Activated CD8-positive, alpha-beta memory T cell treated with anti-CD3 and anti-CD28 coated beads, Interleukin-2, amount 50 U/mL, for 4 hours (primary cell): ENCODE data around the gene ADGRV1.

Source experiments
- DNase-seq: peaks from one replicate; pipeline ENCODE4 v3.0.0-alpha.2; 2020

The ADGRV1 gene, protein sequence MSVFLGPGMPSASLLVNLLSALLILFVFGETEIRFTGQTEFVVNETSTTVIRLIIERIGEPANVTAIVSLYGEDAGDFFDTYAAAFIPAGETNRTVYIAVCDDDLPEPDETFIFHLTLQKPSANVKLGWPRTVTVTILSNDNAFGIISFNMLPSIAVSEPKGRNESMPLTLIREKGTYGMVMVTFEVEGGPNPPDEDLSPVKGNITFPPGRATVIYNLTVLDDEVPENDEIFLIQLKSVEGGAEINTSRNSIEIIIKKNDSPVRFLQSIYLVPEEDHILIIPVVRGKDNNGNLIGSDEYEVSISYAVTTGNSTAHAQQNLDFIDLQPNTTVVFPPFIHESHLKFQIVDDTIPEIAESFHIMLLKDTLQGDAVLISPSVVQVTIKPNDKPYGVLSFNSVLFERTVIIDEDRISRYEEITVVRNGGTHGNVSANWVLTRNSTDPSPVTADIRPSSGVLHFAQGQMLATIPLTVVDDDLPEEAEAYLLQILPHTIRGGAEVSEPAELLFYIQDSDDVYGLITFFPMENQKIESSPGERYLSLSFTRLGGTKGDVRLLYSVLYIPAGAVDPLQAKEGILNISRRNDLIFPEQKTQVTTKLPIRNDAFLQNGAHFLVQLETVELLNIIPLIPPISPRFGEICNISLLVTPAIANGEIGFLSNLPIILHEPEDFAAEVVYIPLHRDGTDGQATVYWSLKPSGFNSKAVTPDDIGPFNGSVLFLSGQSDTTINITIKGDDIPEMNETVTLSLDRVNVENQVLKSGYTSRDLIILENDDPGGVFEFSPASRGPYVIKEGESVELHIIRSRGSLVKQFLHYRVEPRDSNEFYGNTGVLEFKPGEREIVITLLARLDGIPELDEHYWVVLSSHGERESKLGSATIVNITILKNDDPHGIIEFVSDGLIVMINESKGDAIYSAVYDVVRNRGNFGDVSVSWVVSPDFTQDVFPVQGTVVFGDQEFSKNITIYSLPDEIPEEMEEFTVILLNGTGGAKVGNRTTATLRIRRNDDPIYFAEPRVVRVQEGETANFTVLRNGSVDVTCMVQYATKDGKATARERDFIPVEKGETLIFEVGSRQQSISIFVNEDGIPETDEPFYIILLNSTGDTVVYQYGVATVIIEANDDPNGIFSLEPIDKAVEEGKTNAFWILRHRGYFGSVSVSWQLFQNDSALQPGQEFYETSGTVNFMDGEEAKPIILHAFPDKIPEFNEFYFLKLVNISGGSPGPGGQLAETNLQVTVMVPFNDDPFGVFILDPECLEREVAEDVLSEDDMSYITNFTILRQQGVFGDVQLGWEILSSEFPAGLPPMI (N-terminal part only)

DNA sequence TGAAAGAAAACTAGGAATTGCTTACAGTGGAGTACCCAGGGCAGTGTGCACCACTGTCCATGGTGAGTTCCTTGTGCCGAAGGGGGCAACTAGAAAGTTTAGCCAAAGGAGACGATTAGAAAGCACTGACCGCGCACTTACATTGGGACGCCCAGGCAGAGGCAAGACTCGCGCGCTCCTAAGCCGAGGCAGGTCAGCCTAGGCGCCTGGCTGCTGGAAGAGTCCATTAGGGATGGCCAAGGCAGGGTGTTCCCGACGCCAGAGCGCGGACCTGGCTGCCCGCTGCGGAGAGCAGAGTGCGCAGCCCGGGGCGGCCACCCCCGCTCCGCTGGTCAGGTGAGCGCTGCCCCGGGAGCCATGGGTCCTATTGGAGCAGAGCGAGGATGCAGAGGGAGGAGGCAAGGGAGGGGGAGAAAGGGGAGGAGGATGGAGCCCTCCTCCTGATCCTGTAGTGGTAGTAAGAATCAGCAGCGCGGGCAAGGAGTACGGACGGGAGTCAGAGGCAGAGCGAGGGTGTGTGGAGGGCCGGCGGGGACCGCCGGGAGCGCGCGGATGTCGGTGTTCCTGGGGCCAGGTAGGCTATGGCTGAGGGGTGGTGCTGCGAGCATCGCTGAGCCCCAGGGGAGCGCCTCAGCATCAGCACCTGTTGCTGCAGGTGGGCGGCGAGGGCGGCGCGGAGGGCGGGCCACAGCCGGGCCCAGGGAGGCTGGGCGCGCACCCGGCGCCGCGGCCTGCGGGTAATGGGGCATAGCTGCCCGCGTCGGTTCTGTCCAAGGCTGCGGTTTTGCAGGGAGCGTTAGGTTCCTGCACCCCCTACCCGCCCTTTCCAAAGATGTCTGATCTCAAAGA lies at the start of gene ADGRV1:
Gene ADGRV1, plus strand, starts transcription at position 454 of the 849 bp plus-strand sequence. Its CDS starts 99 bp downstream, at position 553.
- no peak for DNase-seq

DNA sequence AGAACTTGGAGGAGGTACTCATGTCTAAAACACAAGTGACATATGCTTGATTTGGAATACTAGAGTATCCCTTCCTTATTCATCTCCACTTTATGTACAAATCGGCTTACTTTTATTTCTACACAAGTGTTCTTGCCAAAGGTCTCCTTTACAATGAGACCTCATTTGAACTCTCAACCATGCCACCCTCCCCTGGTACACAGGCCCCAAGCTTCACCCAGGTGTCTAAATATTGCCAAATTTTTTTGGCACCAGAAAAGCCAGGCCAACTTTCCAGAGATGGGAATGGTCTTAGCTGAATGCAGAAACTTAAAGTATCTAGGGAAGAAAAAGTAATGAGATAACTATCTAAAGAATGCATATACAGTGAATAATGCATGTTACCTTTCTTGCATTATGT lies 48.2 kb upstream of the ADGRV1 start:
- no peak for DNase-seq

DNA sequence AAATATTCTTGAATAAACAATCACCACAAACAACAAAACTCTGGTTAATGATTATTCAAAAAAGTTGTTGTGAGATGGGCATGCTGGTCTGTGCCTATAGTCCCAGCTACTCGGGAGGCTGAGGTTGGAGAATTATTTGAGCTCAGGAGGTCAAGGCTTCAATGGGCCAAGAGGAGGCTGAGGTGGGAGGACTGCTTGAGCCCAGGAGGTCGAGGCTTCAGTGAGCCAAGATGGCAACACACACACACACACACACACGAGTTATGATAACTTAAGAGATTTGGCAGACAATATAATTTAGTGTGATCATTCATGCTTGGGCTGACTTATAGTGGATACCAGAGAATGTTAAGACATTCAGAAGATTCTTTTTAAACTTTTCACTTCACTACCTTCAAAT lies 44.1 kb upstream of the ADGRV1 start:
- DNase-seq = no peak

DNA sequence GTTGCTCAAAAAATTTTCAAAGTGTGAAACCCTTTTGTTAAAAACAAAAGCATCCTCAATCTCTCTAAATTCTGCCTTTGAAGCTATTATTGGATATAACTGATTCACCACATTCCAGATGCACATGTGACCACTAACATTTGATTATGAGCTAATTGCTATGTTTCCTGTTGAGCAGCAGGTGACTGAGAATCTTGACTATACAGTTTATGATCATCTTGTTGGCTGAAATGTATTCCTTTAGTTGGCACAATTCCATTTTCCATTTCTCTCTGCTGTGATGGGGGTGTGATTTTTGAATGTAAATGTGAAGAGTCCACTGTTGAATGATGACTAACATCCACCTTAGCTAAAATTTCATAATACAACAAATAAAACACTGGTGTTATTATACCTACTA lies 39.9 kb upstream of the ADGRV1 start:
- DNase-seq = no peak

DNA sequence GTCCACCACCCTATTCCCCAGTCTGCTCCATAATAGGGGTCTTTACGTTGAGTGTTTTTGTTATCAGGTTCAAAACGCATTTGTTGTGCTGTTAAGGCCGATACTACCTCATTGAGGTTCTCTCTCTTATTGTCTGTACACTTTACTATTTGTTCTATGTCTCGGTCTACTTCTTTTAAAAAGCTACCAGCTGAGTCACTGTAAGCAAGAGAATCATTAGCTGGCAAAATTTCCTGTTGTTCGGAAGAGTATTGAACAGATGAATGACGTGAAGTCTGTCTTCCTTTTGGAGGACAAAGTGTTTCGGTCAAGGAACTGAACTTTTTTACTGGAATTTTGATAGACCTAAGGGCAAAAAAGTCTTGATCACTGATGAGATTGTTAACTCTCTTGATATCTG lies 39.5 kb upstream of the ADGRV1 start:
- DNase-seq = no peak

DNA sequence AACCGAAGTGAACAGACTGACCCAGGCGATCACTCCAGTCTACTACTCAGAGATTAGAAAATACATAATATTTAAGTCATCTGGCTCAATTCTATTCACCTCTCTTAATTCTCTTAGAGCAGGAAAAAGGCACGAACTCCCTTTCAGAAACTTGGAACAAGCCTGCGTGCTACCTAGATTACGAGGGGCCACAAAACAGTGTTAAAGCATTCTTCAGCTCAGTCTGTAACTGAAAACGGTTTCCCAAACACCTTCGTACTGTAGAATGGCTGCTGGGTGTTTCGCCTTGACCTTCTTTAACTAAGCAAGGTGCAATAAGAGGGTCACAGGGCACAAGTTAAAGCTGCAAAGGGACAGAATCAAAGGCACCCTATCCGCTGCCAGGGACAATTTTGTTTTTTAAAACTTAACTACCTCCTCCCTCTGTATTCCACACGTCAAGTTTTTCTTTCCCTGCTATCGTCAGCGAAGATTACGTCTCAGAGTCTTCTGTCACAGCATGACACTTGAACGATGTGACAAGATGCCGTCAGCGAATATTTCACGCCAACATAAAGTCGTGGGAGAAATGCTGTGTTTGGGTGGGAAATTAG lies 29.9 kb upstream of the ADGRV1 start:
- DNase-seq = no peak

DNA sequence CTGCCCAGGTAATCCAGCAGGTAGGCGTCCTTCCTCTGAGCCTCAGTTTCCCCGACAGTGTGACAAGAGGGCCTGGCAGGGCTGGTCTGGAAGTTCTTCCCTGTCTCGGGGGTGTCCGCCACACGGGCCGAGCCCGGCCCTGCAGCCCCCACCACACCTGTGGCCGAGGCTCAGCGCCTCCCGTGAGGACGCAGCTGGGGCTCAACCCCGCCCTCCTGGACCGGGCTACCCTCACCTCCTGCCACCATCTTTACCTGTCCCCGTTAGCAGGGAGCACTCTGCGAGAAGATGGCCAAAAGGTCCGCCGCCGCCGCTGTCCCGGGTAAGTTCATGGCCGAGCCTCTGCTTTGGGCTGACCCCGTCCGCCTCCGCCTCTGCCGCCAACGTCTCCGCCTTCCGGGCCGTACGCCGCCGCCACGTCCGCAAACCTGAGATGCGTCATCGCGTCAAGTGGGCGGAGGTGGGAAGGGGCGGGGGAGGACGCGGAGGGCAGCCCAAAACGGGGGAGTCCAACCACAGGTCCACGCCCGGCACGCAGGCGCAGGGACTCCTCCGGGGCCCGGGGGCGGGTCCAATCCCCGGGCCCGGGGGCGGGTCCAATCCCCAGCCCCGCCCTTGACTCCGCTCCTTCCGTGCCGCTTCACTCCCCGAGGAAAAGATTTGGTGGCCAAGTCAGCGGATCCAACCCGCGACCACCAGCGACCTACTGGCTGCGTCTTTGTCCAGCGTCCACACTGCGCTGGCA lies 29.2 kb upstream of the ADGRV1 start, which contains the start of gene LYSMD3:
Gene LYSMD3, minus strand, starts transcription at position 391 of the 745 bp plus-strand sequence. CDS start 4,295 bp downstream, outside the sequence.
- peak; percentile 98 for DNase-seq

DNA sequence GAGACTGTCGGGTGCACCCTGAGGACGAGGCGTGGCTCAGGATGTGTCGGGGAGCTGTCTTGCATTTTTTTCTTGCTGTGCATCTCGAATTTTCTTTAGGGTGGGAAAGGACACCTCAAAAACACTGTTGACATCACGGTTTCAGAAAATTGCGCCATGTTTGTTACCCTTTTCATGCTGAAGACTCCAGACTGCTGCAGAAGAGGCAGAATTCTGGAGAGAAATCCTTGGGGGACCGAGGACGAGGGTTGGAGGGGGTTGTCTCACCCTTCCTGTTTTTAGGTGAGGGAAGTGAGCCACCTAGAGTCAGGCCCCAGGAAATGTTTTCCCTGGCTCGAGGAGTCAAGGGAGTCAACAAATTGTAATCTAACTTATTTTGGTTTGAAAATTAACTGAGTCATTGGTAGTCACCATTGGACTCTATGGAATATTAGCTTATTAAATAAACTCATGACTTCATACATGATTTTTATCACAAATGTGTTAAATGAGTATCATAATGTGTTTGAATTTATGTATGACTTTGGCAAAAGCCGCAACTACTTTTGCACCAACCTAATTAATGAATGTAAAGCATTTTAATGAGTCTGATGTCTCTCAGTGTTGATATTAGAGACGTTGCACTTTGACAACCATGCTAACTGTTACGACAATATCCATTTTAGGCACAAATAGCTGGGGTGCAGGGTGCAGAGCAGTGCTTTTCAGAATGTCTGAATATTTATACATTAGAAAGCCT lies 28.5 kb upstream of the ADGRV1 start:
- DNase-seq = peak; percentile 57

DNA sequence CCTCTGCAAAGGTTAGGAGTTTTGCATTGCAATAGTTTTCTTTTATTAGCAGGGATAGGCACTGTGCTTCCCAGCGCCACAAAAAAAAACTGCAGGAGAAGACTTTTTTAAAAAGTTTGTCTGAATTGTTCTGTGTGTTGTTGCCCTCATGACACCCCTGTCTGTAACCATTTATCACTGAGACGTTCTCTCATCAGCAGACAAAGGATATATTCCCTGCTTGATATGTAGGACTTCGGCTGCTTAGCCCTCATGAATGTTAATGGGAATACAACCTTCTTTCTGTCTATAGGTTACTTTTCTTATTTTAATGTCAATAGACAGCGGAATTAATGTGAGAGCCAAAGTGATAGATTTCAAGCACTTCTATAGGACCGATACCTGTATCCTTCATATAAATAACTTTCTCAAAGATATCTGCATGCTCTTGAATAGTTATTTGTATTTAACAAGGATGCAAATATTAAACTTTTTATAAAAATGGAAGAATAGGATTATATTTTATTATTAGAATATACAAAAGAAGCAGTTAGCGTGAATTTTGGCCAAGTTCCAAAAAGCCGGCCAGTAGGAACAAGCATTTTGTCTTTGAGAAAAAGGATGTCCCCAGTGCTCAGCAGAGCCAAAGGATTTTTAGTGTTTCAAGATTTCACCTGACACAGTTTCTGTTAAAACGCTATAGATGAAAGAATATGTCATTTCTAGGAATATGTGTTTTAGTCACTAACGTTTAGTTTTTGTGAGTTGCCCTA lies 27.7 kb upstream of the ADGRV1 start:
- DNase-seq = no peak

DNA sequence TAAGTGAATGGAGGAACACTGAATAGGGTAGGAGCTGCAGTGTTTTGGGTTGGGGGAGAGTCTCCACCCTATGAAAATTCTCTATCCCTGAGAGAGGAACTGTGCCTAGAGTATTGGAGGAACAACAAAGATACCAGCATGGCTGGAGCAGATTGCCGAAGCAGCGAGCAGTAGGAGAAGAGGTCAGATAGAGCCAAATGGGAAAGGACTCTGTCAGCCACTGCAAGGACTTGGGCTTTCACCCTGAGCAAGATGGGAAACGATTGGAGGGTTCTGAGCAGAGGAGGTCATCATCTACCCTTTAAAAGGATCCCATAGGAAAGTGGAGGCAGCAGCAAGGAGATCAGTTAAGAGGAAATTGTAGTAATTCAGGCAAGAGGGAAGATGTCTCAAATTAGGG lies 24.8 kb upstream of the ADGRV1 start:
- DNase-seq = no peak

DNA sequence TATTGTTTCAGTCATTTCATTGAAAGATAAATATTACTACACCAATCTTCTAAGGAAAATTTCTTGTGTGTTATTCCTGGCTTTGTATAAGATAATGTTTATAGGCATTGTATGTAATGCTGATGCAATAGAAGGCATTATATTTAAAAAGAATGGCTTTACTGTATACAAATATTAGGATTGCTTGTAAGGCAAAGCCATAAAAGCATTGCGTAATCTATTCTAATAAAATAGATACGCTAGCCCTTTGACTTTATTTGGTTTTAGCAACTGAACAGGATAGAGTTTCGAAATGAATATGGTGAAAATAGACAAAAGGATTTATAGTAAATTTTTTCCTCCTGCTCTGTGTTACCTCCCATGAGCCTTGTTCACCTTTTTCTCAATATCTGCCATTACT lies 23.7 kb upstream of the ADGRV1 start:
- DNase-seq = no peak

DNA sequence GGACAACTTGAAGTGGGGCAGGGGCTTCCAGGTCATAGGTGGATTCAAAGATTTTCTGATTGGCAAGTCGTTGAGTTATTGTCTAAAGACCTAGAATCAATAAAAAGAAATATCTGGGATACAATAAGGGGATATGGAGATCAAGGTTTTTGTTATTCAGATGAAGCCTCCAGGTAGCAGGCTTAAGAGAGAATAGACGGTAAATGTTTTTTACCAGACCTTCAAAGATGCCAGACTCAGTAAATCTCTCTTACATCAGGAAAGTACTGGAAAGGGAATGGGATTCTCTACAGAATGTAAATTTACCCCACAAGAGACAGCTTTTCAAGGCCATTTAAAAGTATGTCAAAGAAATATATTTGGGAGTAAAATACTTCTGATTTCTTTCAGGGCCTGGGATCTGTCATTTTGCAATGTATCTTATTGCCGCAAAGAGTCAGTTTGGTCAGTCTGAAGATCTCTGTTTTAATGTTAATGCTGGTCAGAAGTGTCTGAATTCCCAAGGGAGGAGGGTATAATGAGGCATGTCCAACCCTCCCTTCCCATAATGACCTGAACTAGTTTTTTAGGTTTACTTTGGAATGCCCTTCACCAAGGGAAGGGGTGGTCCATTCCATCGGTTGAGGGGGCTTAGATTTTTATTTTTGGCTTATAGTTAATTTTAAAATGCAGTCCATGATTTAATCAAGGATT lies 15.6 kb upstream of the ADGRV1 start:
- DNase-seq = no peak

DNA sequence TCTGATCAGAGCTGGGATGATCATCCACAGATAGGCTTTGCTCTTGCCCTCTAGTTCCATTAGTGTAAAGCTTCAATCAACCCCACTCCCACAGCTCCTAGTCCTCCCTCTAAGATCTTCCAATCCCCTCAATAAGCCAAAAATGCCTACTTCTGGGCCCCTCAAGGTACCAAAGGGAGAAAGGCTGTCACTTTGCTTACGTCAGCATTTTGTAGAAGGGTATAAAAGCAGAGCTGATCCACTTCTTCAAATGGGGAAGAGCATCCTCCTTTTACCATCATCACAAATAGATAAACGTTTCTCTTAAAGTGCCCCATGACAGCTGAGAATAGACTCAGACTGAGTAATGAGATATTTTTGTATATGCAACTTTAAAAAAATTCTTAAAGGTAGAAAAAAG lies 13.1 kb upstream of the ADGRV1 start:
- DNase-seq = no peak

DNA sequence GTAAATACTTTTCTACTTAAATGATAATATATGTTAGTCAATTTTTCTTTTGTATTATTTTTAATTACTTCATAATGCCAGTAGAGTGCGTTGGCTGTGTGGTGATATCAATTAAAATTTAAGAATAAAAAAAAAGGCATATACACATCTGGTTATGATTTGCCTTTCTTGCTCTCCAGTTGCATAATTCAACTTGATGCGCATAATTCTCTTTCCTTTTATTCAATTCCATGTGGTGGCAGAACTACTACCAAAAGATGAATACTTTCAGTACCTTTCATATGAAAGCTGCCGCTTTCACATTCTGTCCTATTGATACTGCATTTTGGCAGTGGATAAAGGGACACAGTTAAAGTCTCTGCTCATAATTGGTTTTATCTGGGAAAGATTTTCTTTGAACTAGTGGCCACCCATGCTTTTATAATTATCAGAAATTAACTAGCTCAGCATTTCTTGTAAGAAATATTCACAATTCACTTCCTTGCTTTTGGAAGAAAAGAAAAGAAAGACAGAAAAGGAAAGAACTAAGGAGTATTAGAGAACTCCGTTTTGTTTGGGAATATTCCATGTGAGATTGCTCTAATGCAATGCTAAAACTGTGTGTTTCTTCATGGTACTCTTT lies 12.3 kb upstream of the ADGRV1 start:
- no peak for DNase-seq

DNA sequence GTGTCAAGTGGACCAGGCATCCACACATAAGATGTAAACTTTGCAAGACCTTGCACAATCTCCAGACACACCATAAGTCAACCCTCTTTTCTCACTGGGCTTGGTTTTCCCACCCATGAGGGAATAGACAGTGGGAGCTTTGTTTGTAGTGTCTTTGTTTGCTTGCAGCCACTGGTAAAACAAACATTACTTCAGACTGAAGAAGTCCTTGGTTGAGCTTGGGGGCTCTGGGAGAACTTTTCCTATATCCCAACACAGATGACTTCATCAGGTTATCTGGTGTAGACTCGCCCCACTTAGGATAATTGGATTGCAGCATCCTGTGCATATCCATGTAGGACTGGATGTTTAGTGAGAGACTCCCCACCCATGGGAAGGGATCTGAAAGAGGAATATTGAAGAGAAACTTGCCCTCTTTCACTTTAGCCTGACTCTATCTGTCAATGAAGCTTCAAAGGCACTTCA lies 11.5 kb upstream of the ADGRV1 start:
- DNase-seq = no peak

DNA sequence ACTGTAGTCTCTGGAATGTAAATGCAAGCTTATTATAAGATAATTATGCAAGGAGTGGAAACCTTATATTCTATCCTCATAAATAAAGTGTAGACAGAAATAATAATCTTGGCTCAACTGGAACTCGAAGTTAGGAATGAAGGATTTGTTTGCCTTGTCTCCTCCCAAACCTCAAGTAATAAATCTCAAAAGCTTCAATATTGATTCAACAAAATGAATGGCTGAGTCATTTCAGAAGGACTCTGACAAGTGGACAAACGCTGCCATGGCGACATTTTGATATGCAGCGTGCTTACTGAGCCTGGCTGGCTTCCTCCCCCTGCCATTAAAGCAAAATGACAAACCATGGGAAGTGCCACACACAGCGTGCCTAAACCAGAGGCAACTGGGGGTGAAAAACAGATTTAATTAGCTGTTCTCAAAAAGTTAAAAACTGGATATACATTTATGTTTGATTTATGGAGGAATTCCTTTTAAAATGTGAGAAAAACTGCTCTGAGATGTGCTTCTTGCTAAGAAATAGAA lies 10.5 kb upstream of the ADGRV1 start:
- DNase-seq = no peak

DNA sequence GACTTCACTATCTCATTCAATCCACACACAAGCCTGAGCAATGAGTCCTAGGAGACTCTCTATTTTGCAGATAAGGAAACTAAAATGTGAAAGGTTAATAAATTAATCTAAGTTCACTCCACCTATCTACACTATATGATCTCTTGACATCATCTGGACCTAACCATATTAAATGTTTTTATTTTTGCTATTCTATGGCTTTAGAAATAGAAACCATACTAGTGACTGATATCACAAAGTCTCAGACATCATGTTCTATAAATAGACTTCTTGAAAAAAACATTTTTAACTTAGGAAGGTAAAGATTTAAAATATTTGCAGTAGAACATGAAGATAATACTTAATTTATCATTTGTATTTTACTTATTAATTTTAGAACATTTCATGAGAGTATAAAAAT lies 9.4 kb upstream of the ADGRV1 start:
- DNase-seq = no peak
